Lung (tissue), 12 donors: ENCODE data around the gene NIPSNAP2. TPM values are rescaled to one million over a fixed set of nuclear protein-coding genes. Genes with fewer than 3 reads are reported as not detected.
"Not testable (repeated sequence)": the region's sequence is repeated elsewhere in the genome, so short reads cannot be mapped to it uniquely, and the experiment has no call there.

ENCODE experiments used
- ATAC-seq: fragments of 200-7000 bp; cut with Tn5 transposase; one replicate; pipeline ENCODE4 v1.9.1; 2020; ENCODE audit warnings: moderate number of reproducible peaks; ENCODE audit not compliant: insufficient read depth, low FRiP score
- DNase-seq, 3 donors: peaks; one replicate each; pipeline ENCODE4 v3.0.0-alpha.2; 2013 to 2017
- H3K27ac ChIP-seq, 2 donors: one replicate each; pipeline ENCODE4 v1.5.1; 2013; ENCODE audit warnings: mild to moderate bottlenecking in 2 of 2, moderate library complexity in 2 of 2, control low read depth in 1 of 2, inconsistent platforms in 1 of 2, low read depth in 1 of 2, low read length in 1 of 2
- H3K27me3 ChIP-seq, 3 donors: one replicate each; pipeline ENCODE4 v1.5.1; 2013; ENCODE audit warnings: low read length in 2 of 3; ENCODE audit not compliant: control insufficient read depth in 3 of 3, insufficient read depth in 3 of 3
- H3K36me3 ChIP-seq, 4 donors: one replicate each; pipeline ENCODE4 v1.5.1; 2013; ENCODE audit warnings: low read length in 4 of 4, mild to moderate bottlenecking in 1 of 4, moderate library complexity in 1 of 4; ENCODE audit not compliant: control insufficient read depth in 4 of 4, insufficient read depth in 4 of 4
- H3K4me1 ChIP-seq, 5 donors: one replicate each; pipeline ENCODE4 v1.5.1; 2013; ENCODE audit warnings: low read length in 5 of 5, mild to moderate bottlenecking in 2 of 5, moderate library complexity in 1 of 5; ENCODE audit not compliant: control insufficient read depth in 5 of 5, insufficient read depth in 5 of 5
- H3K4me3 ChIP-seq: one replicate; pipeline ENCODE4 v1.5.1; 2013; ENCODE audit warnings: mild to moderate bottlenecking, control low read depth, moderate library complexity
- H3K9ac ChIP-seq, 2 donors: one replicate each; pipeline ENCODE4 v1.5.1; 2013; ENCODE audit warnings: low read length in 2 of 2, control low read depth in 1 of 2; ENCODE audit not compliant: insufficient read depth in 1 of 2
- H3K9me3 ChIP-seq, 4 donors: one replicate each; pipeline ENCODE4 v1.5.1; 2013; ENCODE audit warnings: low read length in 3 of 4, mild to moderate bottlenecking in 1 of 4, moderate library complexity in 1 of 4; ENCODE audit not compliant: control insufficient read depth in 4 of 4, insufficient read depth in 3 of 4
- WGBS, 2 donors: extraction: QIAGEN DNeasy Blood & Tissue Kit; methylation state at CpG; one replicate each; pipeline ENCODE4 v1.1.7; 2013; 5-methylcytosine and 5-hydroxymethylcytosine counted together
- polyA plus RNA-seq, 2 donors: library from polyadenylated mRNA; stranded (reverse); fragments of 200-250 nt; gene quantifications; one replicate each; pipeline ENCODE4 v1.2.1, GENCODE V29; 2013
- total RNA-seq, 2 donors: library from RNA; depleted of rRNA in 1 of 2; stranded (reverse); fragments of >200 nt in 1 of 2; gene quantifications; one replicate each; pipeline ENCODE4 v1.2.1, GENCODE V29; 2014 to 2021
- TF ChIP-seq, protein P1 (sequence below): IDR thresholded peaks from 2 replicates; pipeline ENCODE4 v1.5.1; 2012; ENCODE audit warnings: mild to moderate bottlenecking; ENCODE audit errors: control extremely low read depth, extremely low read depth
- donor health status: control.
- donor health status: control.
- donor health status: Bipolar disorder and iron deficiency.
- donor health status: healthy.
- donor health status: DM: yes; HTN: yes; CAD: no.

The NIPSNAP2 gene
- total and polyA plus RNA-seq, 4 donors, result 37.2 to 65.2 (median 51.1) TPM

DNA sequence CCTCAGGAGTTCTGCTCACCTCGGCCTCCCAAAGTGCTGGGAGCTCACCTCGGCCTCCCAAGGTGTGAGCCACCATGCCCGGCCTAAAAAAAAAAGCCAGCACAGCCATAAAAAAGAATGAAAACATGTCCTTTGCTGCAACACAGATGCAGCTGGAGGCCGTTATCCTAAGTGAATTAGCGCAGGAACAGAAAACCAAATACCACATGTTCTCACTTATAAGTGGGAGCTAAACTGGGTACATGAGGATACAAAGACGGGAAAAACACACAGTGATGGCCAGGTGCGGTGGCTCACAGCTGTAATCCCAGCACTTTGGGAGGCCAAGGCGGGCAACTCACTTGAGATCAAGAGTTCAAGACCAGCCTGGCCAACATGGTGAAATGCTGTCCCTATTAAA is 66.0 kb downstream of the NIPSNAP2 start:
- DNase-seq (no peak), ATAC-seq (no peak)
- Histone ChIP-seq H3K27ac (no peak overlapping the region), H3K4me3 (no peak overlapping the region), H3K36me3 (peaks cover 0 to 5% (median 1%) of the 10 kb centered on the region in 4 donors), H3K9ac (no peak overlapping the region), H3K4me1 (no peaks in the 10 kb centered on the region), H3K9me3 (no peaks in the 10 kb centered on the region), H3K27me3 (no peaks in the 10 kb centered on the region)
- 97 to 99% methylated on average over 8 of the region's 8 CpGs for WGBS, 2 donors
- TF ChIP-seq, protein P1, sequence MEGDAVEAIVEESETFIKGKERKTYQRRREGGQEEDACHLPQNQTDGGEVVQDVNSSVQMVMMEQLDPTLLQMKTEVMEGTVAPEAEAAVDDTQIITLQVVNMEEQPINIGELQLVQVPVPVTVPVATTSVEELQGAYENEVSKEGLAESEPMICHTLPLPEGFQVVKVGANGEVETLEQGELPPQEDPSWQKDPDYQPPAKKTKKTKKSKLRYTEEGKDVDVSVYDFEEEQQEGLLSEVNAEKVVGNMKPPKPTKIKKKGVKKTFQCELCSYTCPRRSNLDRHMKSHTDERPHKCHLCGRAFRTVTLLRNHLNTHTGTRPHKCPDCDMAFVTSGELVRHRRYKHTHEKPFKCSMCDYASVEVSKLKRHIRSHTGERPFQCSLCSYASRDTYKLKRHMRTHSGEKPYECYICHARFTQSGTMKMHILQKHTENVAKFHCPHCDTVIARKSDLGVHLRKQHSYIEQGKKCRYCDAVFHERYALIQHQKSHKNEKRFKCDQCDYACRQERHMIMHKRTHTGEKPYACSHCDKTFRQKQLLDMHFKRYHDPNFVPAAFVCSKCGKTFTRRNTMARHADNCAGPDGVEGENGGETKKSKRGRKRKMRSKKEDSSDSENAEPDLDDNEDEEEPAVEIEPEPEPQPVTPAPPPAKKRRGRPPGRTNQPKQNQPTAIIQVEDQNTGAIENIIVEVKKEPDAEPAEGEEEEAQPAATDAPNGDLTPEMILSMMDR, result no peak

DNA sequence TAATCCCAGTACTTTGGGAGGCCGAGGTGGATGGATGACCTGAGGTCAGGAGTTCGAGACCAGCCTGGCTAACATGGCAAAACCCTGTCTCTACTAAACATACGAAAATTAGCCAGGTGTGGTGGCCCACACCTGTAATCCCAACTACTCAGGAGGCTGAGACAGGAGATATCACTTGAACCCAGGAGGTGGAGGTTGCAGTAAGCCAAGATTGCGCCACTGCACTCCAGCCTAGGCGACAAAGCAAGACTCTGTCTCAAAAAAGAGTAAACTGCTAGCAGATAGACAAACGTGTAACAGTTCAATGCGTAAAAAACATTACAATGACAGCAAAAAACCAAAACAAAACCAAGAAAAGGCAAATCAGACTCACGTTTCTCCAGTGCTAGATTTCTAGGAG is 67.2 kb downstream of the NIPSNAP2 start:
- H3K9ac ChIP-seq, ATAC-seq, H3K27ac ChIP-seq: not testable (repeated sequence)

DNA sequence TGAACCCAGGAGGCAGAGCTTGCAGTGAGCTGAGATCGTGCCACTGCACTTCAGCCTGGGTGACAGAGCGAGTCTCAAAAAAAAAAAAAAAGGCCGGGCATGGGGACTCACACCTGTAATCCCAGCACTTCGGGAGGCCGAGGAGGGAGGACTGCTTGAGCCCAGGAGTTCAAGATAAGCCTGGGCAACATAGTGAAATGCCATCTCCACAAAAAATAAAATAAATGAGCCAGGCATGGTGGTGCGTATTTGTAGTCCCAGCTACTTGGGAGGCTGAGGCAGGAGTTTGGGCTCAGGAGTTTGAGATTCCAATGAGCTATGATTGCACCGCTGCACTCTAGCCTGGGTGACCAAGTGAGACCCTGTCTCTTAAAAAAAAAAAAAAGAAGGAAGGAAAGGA is 68.2 kb downstream of the NIPSNAP2 start:
- not testable (repeated sequence) for H3K36me3 ChIP-seq, H3K27ac ChIP-seq, DNase-seq, ATAC-seq, H3K9ac ChIP-seq, H3K4me1 ChIP-seq, H3K9me3 ChIP-seq, H3K4me3 ChIP-seq, H3K27me3 ChIP-seq
- 95 to 97% methylated on average over 7 of the region's 7 CpGs for WGBS, 2 donors

More for the DNA sequence above, 67.2 kb downstream of the NIPSNAP2 start:
- DNase-seq, H3K36me3 ChIP-seq, H3K27me3 ChIP-seq, H3K9me3 ChIP-seq, H3K4me1 ChIP-seq, H3K4me3 ChIP-seq: not testable (repeated sequence)
- WGBS, 2 donors, result 77 to 80% methylated on average over 8 of the region's 8 CpGs

DNA sequence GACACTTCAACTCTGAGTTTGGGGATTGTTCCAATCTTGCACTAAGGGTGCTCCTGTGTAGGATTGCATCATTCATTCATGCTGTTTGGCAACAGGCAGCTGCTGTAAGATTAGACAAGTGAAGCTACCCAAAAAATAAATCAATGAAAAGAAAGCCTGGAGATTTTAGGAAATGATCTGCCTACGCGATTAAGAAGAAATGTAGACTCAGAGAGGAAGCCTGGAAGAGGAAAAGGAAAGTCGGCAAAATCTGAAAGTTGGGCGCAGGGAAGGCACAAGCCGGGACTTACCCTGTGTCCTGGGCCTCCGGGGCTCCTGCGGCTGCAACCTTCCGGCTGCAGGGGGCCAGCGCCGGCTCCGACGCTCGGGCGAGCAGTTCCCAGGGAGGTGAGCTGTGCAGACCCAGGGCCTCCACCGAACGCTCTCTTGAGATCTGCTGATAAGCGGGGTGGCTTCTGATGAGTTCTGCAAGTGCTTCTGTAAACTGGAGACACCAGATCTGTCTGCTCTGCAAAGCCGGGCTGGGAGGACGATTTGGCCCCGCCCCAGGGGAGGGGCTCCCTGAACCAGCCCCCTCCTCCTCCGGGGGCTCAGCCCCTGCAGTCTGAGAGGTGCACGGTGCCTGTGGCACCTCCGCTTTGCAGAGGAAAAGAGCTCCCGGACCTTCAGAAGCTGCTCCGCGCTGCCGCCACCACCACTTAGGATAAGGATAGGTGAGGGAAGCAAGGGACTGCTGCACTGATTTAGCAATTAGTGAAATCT is 69.5 kb downstream of the NIPSNAP2 start:
- Histone ChIP-seq H3K4me1 (no peaks in the 10 kb centered on the region), H3K27me3 (no peaks in the 10 kb centered on the region), H3K36me3 (peaks cover 0 to 1% (median 0%) of the 10 kb centered on the region in 4 donors), H3K27ac (peak overlapping the region in 1 of 2 donors; percentile 79), H3K9ac (peak overlapping the region in 1 of 2 donors; percentile 65), H3K9me3 (no peaks in the 10 kb centered on the region), H3K4me3 (peak overlapping the region; percentile 65)
- TF ChIP-seq, protein P1, result no peak
- peak; percentile 69 for ATAC-seq
- 0 to 1% methylated on average over 26 to 27 of the region's 27 CpGs for WGBS, 2 donors
- DNase-seq, result peak; percentile 66 to 69 (median 69)
